HCT116 (cell line): ENCODE data around the gene LRRC3. TPM values are rescaled to one million over a fixed set of nuclear protein-coding genes. Genes with fewer than 3 reads are reported as not detected.

Experiments used
- ATAC-seq: fragments of 200-7000 bp; cut with Tn5 transposase; 2 replicates; pipeline ENCODE4 v1.9.1; 2020; ENCODE audit warnings: mild to moderate bottlenecking, moderate library complexity
- BruUV-seq: library from RNA; stranded (reverse); fragments of 400-500 nt; replicated peaks from 2 replicates; lab custom pipeline; 2021; lab: Mats Ljungman, UMichigan
- CTCF ChIA-PET: fragments of 300-600 bp; sonication (Branson Sonifier 250); formaldehyde crosslinking; loops from one replicate; lab custom pipeline; 2021; ENCODE audit warnings: antibody characterized with exemption; lab: Charles Lee
- POLR2A ChIA-PET: fragments of 300-600, 350-600 bp; sonication (Branson Sonifier 250); formaldehyde crosslinking; loops from one replicate; lab custom pipeline; 2021; ENCODE audit warnings: antibody characterized with exemption; lab: Charles Lee
- RAD21 ChIA-PET, 2 experiments: fragments of 300-600 bp; sonication (Branson Sonifier 250); formaldehyde crosslinking; loops; one replicate each; lab custom pipeline; 2023; ENCODE audit warnings: low total read pairs in 2 of 2; ENCODE audit not compliant: uncharacterized antibody in 2 of 2, unreplicated experiment in 2 of 2, low non-redundant PET in 1 of 2; lab: Charles Lee
- DNase-seq: peaks from one replicate; pipeline ENCODE4 v3.0.0-alpha.2; 2010; ENCODE audit warnings: low read depth, low spot score
- H2AFZ ChIP-seq: fragments of 200-600 bp; shearing (Covaris generic), sonication (generic); 2 replicates; pipeline ENCODE4 v1.6.1; 2017; ENCODE audit warnings: low read depth, mixed run types, mixed read lengths, antibody characterized with exemption, low read length; ENCODE audit not compliant: poor library complexity, severe bottlenecking
- H3K27ac ChIP-seq: 2 replicates; pipeline ENCODE4 v1.5.1; 2012; ENCODE audit warnings: low read depth, low read length
- H3K27me3 ChIP-seq: fragments of 200-600 bp; sonication (generic); 2 replicates; pipeline ENCODE4 v1.6.1; 2016; ENCODE audit warnings: mixed run types, low read length, mixed read lengths; ENCODE audit not compliant: insufficient read depth
- H3K36me3 ChIP-seq, 2 experiments: fragments of 200-500 bp in 1 of 2; fragments of 200-600 bp in 1 of 2; sonication (Bioruptor generic) in 1 of 2; sonication (generic) in 1 of 2; 2 replicates each; pipeline versions ENCODE4 v1.5.1 to v1.6.1; 2014 to 2016; ENCODE audit warnings: low read length in 2 of 2, inconsistent platforms in 1 of 2, mixed read lengths in 1 of 2, mixed run types in 1 of 2; ENCODE audit not compliant: insufficient read depth in 2 of 2, control insufficient read depth in 1 of 2
- H3K4me1 ChIP-seq, 2 experiments: fragments of 200-600 bp in 1 of 2; sonication (generic) in 1 of 2; 2 replicates each; pipeline versions ENCODE4 v1.5.1 to v1.6.1; 2012 to 2017; ENCODE audit warnings: low read length in 2 of 2, inconsistent platforms in 1 of 2, mild to moderate bottlenecking in 1 of 2, mixed read lengths in 1 of 2, mixed run types in 1 of 2, moderate library complexity in 1 of 2; ENCODE audit not compliant: insufficient read depth in 2 of 2, control insufficient read depth in 1 of 2
- H3K4me2 ChIP-seq: fragments of 200-600 bp; sonication (generic); 2 replicates; pipeline ENCODE4 v1.6.1; 2017; ENCODE audit warnings: mixed run types, low read length, mixed read lengths
- H3K4me3 ChIP-seq, 2 experiments: fragments of 200-600 bp in 1 of 2; sonication (generic) in 1 of 2; replicated peaks in 1 of 2; 2 replicates each; pipeline ENCODE4 v1.5.1; 2011 to 2016; ENCODE audit warnings: low read length in 2 of 2, control low read depth in 1 of 2, low read depth in 1 of 2, mild to moderate bottlenecking in 1 of 2, mixed read lengths in 1 of 2, mixed run types in 1 of 2
- H3K79me2 ChIP-seq: fragments of 200-600 bp; sonication (generic); 2 replicates; pipeline ENCODE4 v1.6.1; 2017; ENCODE audit warnings: mild to moderate bottlenecking, mixed run types, low read length, moderate library complexity, mixed read lengths; ENCODE audit not compliant: insufficient read depth
- H3K9ac ChIP-seq: fragments of 200-600 bp; sonication (generic); 2 replicates; pipeline ENCODE4 v1.6.1; 2016; ENCODE audit warnings: low read length, mixed read lengths
- H3K9me2 ChIP-seq: fragments of 200-600 bp; sonication (generic), shearing (Covaris generic); 2 replicates; pipeline ENCODE4 v1.6.1; 2017; ENCODE audit warnings: mixed run types, mild to moderate bottlenecking, moderate library complexity; ENCODE audit not compliant: insufficient read depth
- H3K9me3 ChIP-seq, 2 experiments: fragments of 200-500 bp in 1 of 2; fragments of 200-600 bp in 1 of 2; sonication (Bioruptor generic) in 1 of 2; sonication (generic) in 1 of 2; 2 replicates each; pipeline ENCODE4 v1.6.1; 2014 to 2017; ENCODE audit warnings: low read length in 2 of 2, mixed read lengths in 2 of 2, inconsistent platforms in 1 of 2, low read depth in 1 of 2, mild to moderate bottlenecking in 1 of 2, mixed run types in 1 of 2, moderate library complexity in 1 of 2; ENCODE audit not compliant: control insufficient read depth in 1 of 2, insufficient read depth in 1 of 2
- H4K20me1 ChIP-seq: fragments of 200-600 bp; sonication (generic), shearing (Covaris generic); 2 replicates; pipeline ENCODE4 v1.6.1; 2017; ENCODE audit warnings: mixed run types, mild to moderate bottlenecking, moderate library complexity; ENCODE audit not compliant: insufficient read depth
- POLR2A ChIP-seq: IDR thresholded peaks from 2 replicates; pipeline ENCODE4 v1.7.0; 2011; ENCODE audit warnings: borderline replicate concordance; ENCODE audit not compliant: insufficient read depth, insufficient read length; ENCODE audit errors: extremely low read depth
- REST ChIP-seq: IDR thresholded peaks from 2 replicates; pipeline ENCODE4 v1.6.1; 2012; ENCODE audit warnings: low read depth
- SP1 ChIP-seq: IDR thresholded peaks from 2 replicates; pipeline ENCODE4 v1.6.1; 2012; ENCODE audit warnings: low read depth
- ZNF274 ChIP-seq: fragments of 200-500 bp; sonication (Bioruptor generic); IDR thresholded peaks from 2 replicates; pipeline ENCODE4 v1.6.1; 2014; ENCODE audit warnings: mild to moderate bottlenecking, low read depth, low read length, inconsistent platforms
- intact Hi-C: fragments of 100-400 bp; cut with micrococcal nuclease; formaldehyde crosslinking; loops from 2 replicates; pipeline ENCODE4 v1.10.0; 2022
- total RNA-seq: library from RNA; stranded (reverse); gene quantifications from one replicate; pipeline ENCODE4 v1.2.1, GENCODE V29; 2021; ENCODE audit not compliant: unreplicated experiment

Gene LRRC3
- total RNA-seq, 1 experiment from 2014 or later, result 7.5 TPM

GRCh38 chr21:44419679-44420078, 35.6 kb upstream of the LRRC3 start (continued):
- TF ChIP-seq REST (no peak), POLR2A (no peak), ZNF274 (no peak)

- DNase-seq (no peak), ATAC-seq (no peak)
- RAD21 ChIA-PET, result no interaction called here
- H3K27me3 ChIP-seq, result no peaks in the 10 kb centered on the region
- H3K36me3 ChIP-seq, result no peaks in the 10 kb centered on the region
- intact Hi-C loops, result no loop called here
- CTCF ChIA-PET, result no interaction called here
- peaks cover 0 to 10% of the 10 kb centered on the region in 2 experiments; a peak in 3 of 4 replicates for H3K4me1 ChIP-seq
- no peaks in the 10 kb centered on the region for H4K20me1 ChIP-seq
- no peak for TF ChIP-seq SP1
- BruUV-seq, result no TSS peak
- peaks cover 0 to 5% of the 10 kb centered on the region in 2 experiments; a peak in 1 of 4 replicates for H3K9me3 ChIP-seq
- no peaks in the 10 kb centered on the region for H3K9me2 ChIP-seq
- H2AFZ ChIP-seq, result no peak overlapping the region
- H3K79me2 ChIP-seq, result peaks cover 5% of the 10 kb centered on the region; the same call in 1 of the 2 replicates
- H3K9ac ChIP-seq, result no peak overlapping the region
- POLR2A ChIA-PET, result no interaction called here
- H3K27ac ChIP-seq, result no peak overlapping the region
- no peak overlapping the region for H3K4me3 ChIP-seq
- no peak overlapping the region for H3K4me2 ChIP-seq
Observed at GRCh38 chr21:44420416-44421205, 34.7 kb upstream of the LRRC3 start.
